ENCODE data around the gene CAMKV.

Gene CAMKV

GRCh38 chr3:49880581-49881315 is 11.0 kb upstream of the CAMKV start:
- CTCF ChIA-PET: interaction anchor here (1.3 to 1.4 kb wide), 2 partner anchors 21 to 55 kb away, joined by 3 to 5 read pairs; no protein-coding TSS in a partner anchor
- POLR2A ChIA-PET: interaction anchor here (0.6 kb wide), 1 partner anchor 66 kb away, joined by 3 read pairs; no protein-coding TSS in a partner anchor
- TF ChIP-seq CTCF (IDR thresholded peaks at IDR 0.05; ENCODE audit: control extremely low read depth, extremely low read depth, low read depth, missing control alignments): no peak
- no peak for DNase-seq (ENCODE audit: extremely low spot score)

- POLR2A ChIA-PET: no interaction called here
- no peak for DNase-seq (ENCODE audit: extremely low spot score)
- CTCF ChIA-PET: interaction anchor here (1.2 to 4.0 kb wide), 4 partner anchors 9 to 41 kb away, joined by 3 to 16 read pairs (median 4); no protein-coding TSS in a partner anchor
- no peak for TF ChIP-seq CTCF (IDR thresholded peaks at IDR 0.05; ENCODE audit: control extremely low read depth, extremely low read depth, low read depth, missing control alignments)
Observed at GRCh38 chr3:49879721-49880120, 10.0 kb upstream of the CAMKV start.

- TF ChIP-seq CTCF (IDR thresholded peaks at IDR 0.05; ENCODE audit: control extremely low read depth, extremely low read depth, low read depth, missing control alignments): no peak
- POLR2A ChIA-PET: no interaction called here
- no peak for DNase-seq (ENCODE audit: extremely low spot score)
- CTCF ChIA-PET: interaction anchor here (1.2 to 4.0 kb wide), 4 partner anchors 8 to 40 kb away, joined by 3 to 16 read pairs (median 4); no protein-coding TSS in a partner anchor
Observed at GRCh38 chr3:49878686-49879085, 9.0 kb upstream of the CAMKV start.

GRCh38 chr3:49877716-49878115 is 8.0 kb upstream of the CAMKV start:
- no peak for TF ChIP-seq CTCF (IDR thresholded peaks at IDR 0.05; ENCODE audit: control extremely low read depth, extremely low read depth, low read depth, missing control alignments)
- no peak for DNase-seq (ENCODE audit: extremely low spot score)
- POLR2A ChIA-PET: no interaction called here
- CTCF ChIA-PET: interaction anchor here (1.4 to 4.0 kb wide), 3 partner anchors 12 to 39 kb away, joined by 5 to 16 read pairs (median 6); no protein-coding TSS in a partner anchor

GRCh38 chr3:49876567-49876966 is 6.9 kb upstream of the CAMKV start:
- ChIA-PET POLR2A (no interaction called here), CTCF (interaction anchor here (1.3 to 4.0 kb wide), 3 partner anchors 13 to 84 kb away, joined by 4 to 16 read pairs (median 6); no protein-coding TSS in a partner anchor)
- no peak for TF ChIP-seq CTCF (IDR thresholded peaks at IDR 0.05; ENCODE audit: control extremely low read depth, extremely low read depth, low read depth, missing control alignments)
- DNase-seq (ENCODE audit: extremely low spot score): no peak

GRCh38 chr3:49873623-49874022 is 3.9 kb upstream of the CAMKV start:
- DNase-seq (ENCODE audit: extremely low spot score): no peak
- ChIA-PET POLR2A (no interaction called here), CTCF (interaction anchor here (1.1 to 1.3 kb wide), 3 partner anchors 8 to 48 kb away, joined by 3 read pairs; no protein-coding TSS in a partner anchor)
- TF ChIP-seq CTCF (IDR thresholded peaks at IDR 0.05; ENCODE audit: control extremely low read depth, extremely low read depth, low read depth, missing control alignments): no peak
